HepG2 (cell line): Measurements from ENCODE around the gene FCHSD1. TPM values are rescaled to one million over a fixed set of nuclear protein-coding genes. Genes with fewer than 3 reads are reported as not detected.

ENCODE experiments used
- AGO2 ChIP-seq: fragments of 200-400 bp; formaldehyde crosslinking; optimal IDR thresholded peaks from 2 replicates; pipeline ENCODE3; 2017; ENCODE audit warnings: mild to moderate bottlenecking, low read depth, low read length, moderate library complexity
- CBX1 ChIP-seq: IDR thresholded peaks from one replicate; pipeline ENCODE4 v1.6.1; 2016; ENCODE audit warnings: antibody characterized with exemption, low read depth
- CHD4 ChIP-seq: fragments of 200-600 bp; sonication (generic); IDR thresholded peaks from 2 replicates; pipeline ENCODE4 v1.7.0; 2017; ENCODE audit warnings: mild to moderate bottlenecking, low read length, borderline replicate concordance
- ESRRA ChIP-seq: sonication (generic); formaldehyde crosslinking; IDR thresholded peaks from 2 replicates; pipeline ENCODE4 v1.5.1; 2020; ENCODE audit warnings: mild to moderate bottlenecking, low read depth, missing genetic modification reagents
- GATAD1 ChIP-seq: IDR thresholded peaks from 2 replicates; pipeline ENCODE4 v1.6.1; 2016; ENCODE audit warnings: missing genetic modification reagents, missing compliant biosample characterization
- MED13 ChIP-seq: sonication (generic); formaldehyde crosslinking; IDR thresholded peaks from 2 replicates; pipeline ENCODE4 v1.5.0; 2020; ENCODE audit warnings: missing genetic modification reagents
- MTA3 ChIP-seq: sonication (generic); formaldehyde crosslinking; IDR thresholded peaks from 2 replicates; pipeline ENCODE4 v1.4.0; 2020; ENCODE audit warnings: missing genetic modification reagents
- NBN ChIP-seq: fragments of 450-650 bp; conservative IDR thresholded peaks from 2 replicates; pipeline ENCODE4 v1.6.1; 2017
- RELA ChIP-seq: sonication (generic); formaldehyde crosslinking; IDR thresholded peaks from 2 replicates; pipeline ENCODE4 v1.4.0; 2020; ENCODE audit warnings: missing genetic modification reagents
- SAFB2 ChIP-seq: sonication (generic); formaldehyde crosslinking; IDR thresholded peaks from 2 replicates; pipeline ENCODE4 v1.5.1; 2020; ENCODE audit warnings: missing genetic modification reagents, low read depth, mild to moderate bottlenecking, borderline replicate concordance
- U2AF1 ChIP-seq: fragments of 200-400 bp; formaldehyde crosslinking; optimal IDR thresholded peaks from 2 replicates; pipeline ENCODE3; 2017; ENCODE audit warnings: mild to moderate bottlenecking, low read depth, low read length
- ZFP36L2 ChIP-seq: sonication (generic); formaldehyde crosslinking; IDR thresholded peaks from 2 replicates; pipeline ENCODE4 v1.4.0; 2020; ENCODE audit warnings: missing genetic modification reagents
- ZNF550 ChIP-seq: sonication (generic); formaldehyde crosslinking; IDR thresholded peaks from 2 replicates; pipeline ENCODE4 v1.4.0; 2020; ENCODE audit warnings: mild to moderate bottlenecking, missing genetic modification reagents, borderline replicate concordance
- ZNF557 ChIP-seq: sonication (generic); formaldehyde crosslinking; IDR thresholded peaks from 2 replicates; pipeline ENCODE4 v1.4.0; 2020; ENCODE audit warnings: missing genetic modification reagents
- ZNF558 ChIP-seq: sonication (generic); formaldehyde crosslinking; IDR thresholded peaks from 2 replicates; pipeline ENCODE4 v1.9.0; 2022; ENCODE audit warnings: mild to moderate bottlenecking, missing genetic modification reagents, borderline replicate concordance
- ZNF678 ChIP-seq: sonication (generic); formaldehyde crosslinking; IDR thresholded peaks from 2 replicates; pipeline ENCODE4 v1.4.0; 2020; ENCODE audit warnings: mild to moderate bottlenecking, missing genetic modification reagents
- polyA plus RNA-seq, 8 experiments: library from polyadenylated mRNA; depleted of rRNA in 3 of 8; stranded (reverse) in 7 of 8; unstranded in 1 of 8; fragments of >200 nt; fragmentation: Illumina TruSeq in 4 of 8; extraction: Trizol in 4 of 8; gene quantifications; 2 replicates each; pipeline versions ENCODE4 v1.2.1 to v1.2.3, GENCODE V29; 2011 to 2016; ENCODE audit warnings: low read depth in 4 of 8, missing spikeins in 1 of 8, mixed read lengths in 1 of 8; ENCODE audit not compliant: insufficient read depth in 1 of 8
- total RNA-seq, 5 experiments: library from RNA; depleted of rRNA; stranded (reverse); fragments of >200 nt; fragmentation: Illumina TruSeq; extraction: Trizol; gene quantifications; 2 replicates each; pipeline ENCODE4 v1.2.3, GENCODE V29; 2016; ENCODE audit warnings: low read depth in 1 of 5
- TF ChIP-seq, protein P1 (sequence below): sonication (generic); formaldehyde crosslinking; IDR thresholded peaks from 2 replicates; pipeline ENCODE4 v1.5.1; 2020; ENCODE audit warnings: mild to moderate bottlenecking, missing genetic modification reagents
- TF ChIP-seq, protein P2 (sequence below): sonication (generic); formaldehyde crosslinking; IDR thresholded peaks from 2 replicates; pipeline ENCODE4 v1.8.1; 2023; ENCODE audit warnings: missing genetic modification reagents, mild to moderate bottlenecking, borderline replicate concordance
- TF ChIP-seq, protein P3 (sequence below): sonication (generic); formaldehyde crosslinking; conservative IDR thresholded peaks from 2 replicates; pipeline ENCODE4 v1.8.0; 2022; ENCODE audit warnings: mild to moderate bottlenecking, moderate library complexity, missing genetic modification reagents
- TF ChIP-seq, protein P4 (sequence below): sonication (generic); formaldehyde crosslinking; IDR thresholded peaks from 2 replicates; pipeline ENCODE4 v1.4.0; 2020; ENCODE audit warnings: missing genetic modification reagents, mild to moderate bottlenecking, borderline replicate concordance
- TF ChIP-seq, protein P5 (sequence below): sonication (generic); formaldehyde crosslinking; IDR thresholded peaks from 2 replicates; pipeline ENCODE4 v1.4.0; 2020; ENCODE audit warnings: missing genetic modification reagents

Gene FCHSD1
- total and polyA plus RNA-seq, 2 of the 13 experiments (the other 11 are each of a cell fraction or from before 2014, with no cell fraction given): 5.5 to 15.4 TPM

DNA sequence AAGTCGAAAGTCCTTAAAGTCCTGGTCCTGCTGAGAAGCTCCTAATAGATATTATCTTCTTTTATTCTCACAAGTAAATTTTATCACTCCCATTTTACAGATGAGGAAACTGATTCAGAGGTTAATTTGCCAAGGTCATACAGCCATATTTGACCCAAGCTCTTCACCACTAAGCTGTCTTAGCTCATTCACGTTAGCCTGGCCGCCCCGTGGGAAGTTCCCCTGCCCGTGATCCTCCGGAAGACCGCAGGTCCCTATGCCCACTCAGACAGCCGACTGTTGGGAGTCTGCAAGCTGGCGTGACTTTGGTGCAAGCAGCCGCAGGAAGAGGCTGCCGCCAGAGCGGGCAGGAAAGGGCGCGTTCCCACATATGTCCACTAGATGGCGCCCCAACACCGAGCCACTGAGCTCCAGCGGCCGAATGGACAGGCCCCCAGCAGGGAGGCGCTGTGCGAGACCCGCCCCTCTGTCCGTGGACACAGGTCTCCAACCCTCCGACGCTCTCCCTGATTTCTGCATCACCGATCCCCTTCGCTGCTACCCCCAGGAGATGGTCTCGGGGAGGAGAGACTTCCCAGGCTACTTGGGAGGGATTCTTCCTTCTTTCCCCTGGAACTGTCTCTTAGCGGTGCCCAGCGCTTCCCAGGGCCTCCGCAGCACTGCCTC, 40.8 kb upstream of the FCHSD1 start (continued):
- TF ChIP-seq, protein P1, sequence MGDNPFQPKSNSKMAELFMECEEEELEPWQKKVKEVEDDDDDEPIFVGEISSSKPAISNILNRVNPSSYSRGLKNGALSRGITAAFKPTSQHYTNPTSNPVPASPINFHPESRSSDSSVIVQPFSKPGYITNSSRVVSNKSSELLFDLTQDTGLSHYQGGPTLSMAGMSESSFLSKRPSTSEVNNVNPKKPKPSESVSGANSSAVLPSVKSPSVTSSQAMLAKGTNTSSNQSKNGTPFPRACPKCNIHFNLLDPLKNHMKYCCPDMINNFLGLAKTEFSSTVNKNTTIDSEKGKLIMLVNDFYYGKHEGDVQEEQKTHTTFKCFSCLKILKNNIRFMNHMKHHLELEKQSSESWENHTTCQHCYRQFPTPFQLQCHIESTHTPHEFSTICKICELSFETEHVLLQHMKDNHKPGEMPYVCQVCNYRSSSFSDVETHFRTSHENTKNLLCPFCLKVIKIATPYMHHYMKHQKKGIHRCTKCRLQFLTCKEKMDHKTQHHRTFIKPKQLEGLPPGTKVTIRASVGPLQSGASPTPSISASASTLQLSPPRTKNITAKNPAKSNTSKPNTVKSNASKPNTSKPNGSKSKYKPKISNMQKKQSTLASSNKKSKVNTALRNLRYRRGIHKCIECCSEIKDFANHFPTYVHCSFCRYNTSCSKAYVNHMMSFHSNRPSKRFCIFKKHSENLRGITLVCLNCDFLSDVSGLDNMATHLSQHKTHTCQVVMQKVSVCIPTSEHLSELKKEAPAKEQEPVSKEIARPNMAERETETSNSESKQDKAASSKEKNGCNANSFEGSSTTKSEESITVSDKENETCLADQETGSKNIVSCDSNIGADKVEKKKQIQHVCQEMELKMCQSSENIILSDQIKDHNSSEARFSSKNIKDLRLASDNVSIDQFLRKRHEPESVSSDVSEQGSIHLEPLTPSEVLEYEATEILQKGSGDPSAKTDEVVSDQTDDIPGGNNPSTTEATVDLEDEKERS (CRISPR knock-in tag): no peak
- TF ChIP-seq AGO2 (no peak), MED13 (no peak), MTA3 (CRISPR knock-in tag) (no peak), SAFB2 (no peak), ZNF678 (CRISPR knock-in tag) (no peak), CBX1 (no peak), GATAD1 (peak; percentile 13; the same call in 1 of the 2 replicates), ZFP36L2 (CRISPR knock-in tag) (no peak), ESRRA (CRISPR knock-in tag) (peak; percentile 82), RELA (no peak), ZNF557 (CRISPR knock-in tag) (no peak), U2AF1 (no peak), ZNF550 (CRISPR knock-in tag) (no peak), NBN (no peak), ZNF558 (no peak), CHD4 (peak; percentile 62; the same call in 1 of the 2 replicates)
- TF ChIP-seq, protein P2, sequence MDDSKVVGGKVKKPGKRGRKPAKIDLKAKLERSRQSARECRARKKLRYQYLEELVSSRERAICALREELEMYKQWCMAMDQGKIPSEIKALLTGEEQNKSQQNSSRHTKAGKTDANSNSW (CRISPR knock-in tag): no peak
- TF ChIP-seq, protein P3, sequence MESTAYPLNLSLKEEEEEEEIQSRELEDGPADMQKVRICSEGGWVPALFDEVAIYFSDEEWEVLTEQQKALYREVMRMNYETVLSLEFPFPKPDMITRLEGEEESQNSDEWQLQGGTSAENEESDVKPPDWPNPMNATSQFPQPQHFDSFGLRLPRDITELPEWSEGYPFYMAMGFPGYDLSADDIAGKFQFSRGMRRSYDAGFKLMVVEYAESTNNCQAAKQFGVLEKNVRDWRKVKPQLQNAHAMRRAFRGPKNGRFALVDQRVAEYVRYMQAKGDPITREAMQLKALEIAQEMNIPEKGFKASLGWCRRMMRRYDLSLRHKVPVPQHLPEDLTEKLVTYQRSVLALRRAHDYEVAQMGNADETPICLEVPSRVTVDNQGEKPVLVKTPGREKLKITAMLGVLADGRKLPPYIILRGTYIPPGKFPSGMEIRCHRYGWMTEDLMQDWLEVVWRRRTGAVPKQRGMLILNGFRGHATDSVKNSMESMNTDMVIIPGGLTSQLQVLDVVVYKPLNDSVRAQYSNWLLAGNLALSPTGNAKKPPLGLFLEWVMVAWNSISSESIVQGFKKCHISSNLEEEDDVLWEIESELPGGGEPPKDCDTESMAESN (CRISPR knock-in tag): 0 out of 2 replicates have a peak, but pooled peaks have one; percentile 57
- TF ChIP-seq, protein P4, sequence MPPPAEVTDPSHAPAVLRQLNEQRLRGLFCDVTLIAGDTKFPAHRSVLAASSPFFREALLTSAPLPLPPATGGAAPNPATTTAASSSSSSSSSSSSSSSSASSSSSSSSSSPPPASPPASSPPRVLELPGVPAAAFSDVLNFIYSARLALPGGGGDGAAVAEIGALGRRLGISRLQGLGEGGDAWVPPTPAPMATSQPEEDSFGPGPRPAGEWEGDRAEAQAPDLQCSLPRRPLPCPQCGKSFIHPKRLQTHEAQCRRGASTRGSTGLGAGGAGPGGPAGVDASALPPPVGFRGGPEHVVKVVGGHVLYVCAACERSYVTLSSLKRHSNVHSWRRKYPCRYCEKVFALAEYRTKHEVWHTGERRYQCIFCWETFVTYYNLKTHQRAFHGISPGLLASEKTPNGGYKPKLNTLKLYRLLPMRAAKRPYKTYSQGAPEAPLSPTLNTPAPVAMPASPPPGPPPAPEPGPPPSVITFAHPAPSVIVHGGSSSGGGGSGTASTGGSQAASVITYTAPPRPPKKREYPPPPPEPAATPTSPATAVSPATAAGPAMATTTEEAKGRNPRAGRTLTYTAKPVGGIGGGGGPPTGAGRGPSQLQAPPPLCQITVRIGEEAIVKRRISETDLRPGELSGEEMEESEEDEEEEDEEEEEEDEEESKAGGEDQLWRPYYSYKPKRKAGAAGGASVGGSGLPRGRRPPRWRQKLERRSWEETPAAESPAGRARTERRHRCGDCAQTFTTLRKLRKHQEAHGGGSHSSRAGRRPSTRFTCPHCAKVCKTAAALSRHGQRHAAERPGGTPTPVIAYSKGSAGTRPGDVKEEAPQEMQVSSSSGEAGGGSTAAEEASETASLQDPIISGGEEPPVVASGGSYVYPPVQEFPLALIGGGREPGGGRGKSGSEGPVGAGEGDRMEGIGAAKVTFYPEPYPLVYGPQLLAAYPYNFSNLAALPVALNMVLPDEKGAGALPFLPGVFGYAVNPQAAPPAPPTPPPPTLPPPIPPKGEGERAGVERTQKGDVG (CRISPR knock-in tag): no peak
- TF ChIP-seq, protein P5, sequence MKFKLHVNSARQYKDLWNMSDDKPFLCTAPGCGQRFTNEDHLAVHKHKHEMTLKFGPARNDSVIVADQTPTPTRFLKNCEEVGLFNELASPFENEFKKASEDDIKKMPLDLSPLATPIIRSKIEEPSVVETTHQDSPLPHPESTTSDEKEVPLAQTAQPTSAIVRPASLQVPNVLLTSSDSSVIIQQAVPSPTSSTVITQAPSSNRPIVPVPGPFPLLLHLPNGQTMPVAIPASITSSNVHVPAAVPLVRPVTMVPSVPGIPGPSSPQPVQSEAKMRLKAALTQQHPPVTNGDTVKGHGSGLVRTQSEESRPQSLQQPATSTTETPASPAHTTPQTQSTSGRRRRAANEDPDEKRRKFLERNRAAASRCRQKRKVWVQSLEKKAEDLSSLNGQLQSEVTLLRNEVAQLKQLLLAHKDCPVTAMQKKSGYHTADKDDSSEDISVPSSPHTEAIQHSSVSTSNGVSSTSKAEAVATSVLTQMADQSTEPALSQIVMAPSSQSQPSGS (CRISPR knock-in tag): no peak
